ENCODE results near the gene ASIC3. TPM values are rescaled to one million over a fixed set of nuclear protein-coding genes. Genes with fewer than 3 reads are reported as not detected.

Gene ASIC3
- total and polyA plus RNA-seq, 2 experiments from 2014 or later = 2.1 to 4.5 TPM

DNA sequence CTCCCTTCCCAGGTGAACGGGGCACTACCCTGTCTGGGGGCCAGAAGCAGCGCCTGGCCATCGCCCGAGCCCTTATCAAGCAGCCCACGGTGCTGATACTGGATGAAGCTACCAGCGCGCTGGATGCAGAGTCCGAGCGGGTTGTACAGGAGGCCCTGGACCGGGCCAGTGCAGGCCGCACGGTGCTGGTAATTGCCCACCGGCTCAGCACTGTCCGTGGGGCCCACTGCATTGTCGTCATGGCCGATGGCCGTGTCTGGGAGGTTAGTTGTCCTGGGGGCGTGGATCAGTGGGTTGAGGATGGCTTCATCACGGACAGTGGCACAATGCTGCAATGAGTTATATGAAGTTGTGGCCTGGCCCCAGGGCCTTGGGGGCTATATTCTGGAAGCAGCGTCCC, 4.4 kb upstream of the ASIC3 start:
- no peaks in the 10 kb centered on the region for H3K9me2 ChIP-seq (replicated peaks; ENCODE audit: insufficient read depth)
- no peak overlapping the region for H3K27ac ChIP-seq
- no peaks in the 10 kb centered on the region for H3K9me3 ChIP-seq (ENCODE audit: low read depth)
- WGBS (ENCODE audit: low lambda C conversion rate, missing lambda C conversion rate) = 94% methylated on average over 20 of the region's 20 CpGs
- DNase-seq (ENCODE audit: low spot score) = no peak
- no peaks in the 10 kb centered on the region for H3K36me3 ChIP-seq (replicated peaks; ENCODE audit: insufficient read depth, low read depth)
- H3K4me3 ChIP-seq = no peak overlapping the region
- TF ChIP-seq EZH2 (IDR thresholded peaks at IDR 0.05; ENCODE audit: borderline replicate concordance) (no peak), EZH2phosphoT487 (IDR thresholded peaks at IDR 0.05; ENCODE audit: low read depth, severe bottlenecking, unreplicated experiment) (no peak), CTCF (IDR thresholded peaks at IDR 0.05; ENCODE audit: poor library complexity) (no peak)
- no peaks in the 10 kb centered on the region for H3K27me3 ChIP-seq
- H3K4me2 ChIP-seq = no peak overlapping the region
- no peak overlapping the region for H2AFZ ChIP-seq
- peaks cover 18% of the 10 kb centered on the region for H3K4me1 ChIP-seq (ENCODE audit: insufficient read depth)
- no peaks in the 10 kb centered on the region for H3K79me2 ChIP-seq
- H4K20me1 ChIP-seq (ENCODE audit: insufficient read depth, poor library complexity, severe bottlenecking) = no peaks in the 10 kb centered on the region

DNA sequence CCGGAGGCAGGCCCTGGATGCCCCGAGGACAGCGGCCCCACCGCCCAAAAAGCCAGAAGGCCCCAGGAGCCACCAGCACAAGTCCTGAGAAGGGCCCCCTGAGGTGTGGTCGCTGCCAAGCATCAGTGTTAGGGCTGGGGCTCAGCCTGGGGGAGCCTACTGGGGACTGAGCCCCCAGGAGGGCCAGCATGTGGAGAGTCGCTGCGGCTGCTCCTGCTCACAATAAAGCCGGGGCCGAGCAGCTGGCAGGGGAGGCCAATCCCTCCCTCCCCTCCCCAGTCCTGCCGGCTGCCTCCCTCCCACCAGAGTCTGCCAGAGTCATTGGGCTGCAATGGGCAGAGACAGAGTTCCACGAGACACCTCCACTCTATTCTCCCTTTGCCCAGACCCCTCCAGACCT, 3.1 kb upstream of the ASIC3 start:
- H3K27ac ChIP-seq = no peak overlapping the region
- H3K27me3 ChIP-seq = no peaks in the 10 kb centered on the region
- WGBS (ENCODE audit: low lambda C conversion rate, missing lambda C conversion rate) = 89% methylated on average over 11 of the region's 11 CpGs
- no peak for DNase-seq (ENCODE audit: low spot score)
- TF ChIP-seq CTCF (IDR thresholded peaks at IDR 0.05; ENCODE audit: poor library complexity) (no peak), EZH2phosphoT487 (IDR thresholded peaks at IDR 0.05; ENCODE audit: low read depth, severe bottlenecking, unreplicated experiment) (no peak), EZH2 (IDR thresholded peaks at IDR 0.05; ENCODE audit: borderline replicate concordance) (no peak)
- no peaks in the 10 kb centered on the region for H3K9me3 ChIP-seq (ENCODE audit: low read depth)
- no peak overlapping the region for H2AFZ ChIP-seq
- no peaks in the 10 kb centered on the region for H4K20me1 ChIP-seq (ENCODE audit: insufficient read depth, poor library complexity, severe bottlenecking)
- H3K4me3 ChIP-seq = no peak overlapping the region
- peaks cover 8% of the 10 kb centered on the region for H3K4me1 ChIP-seq (ENCODE audit: insufficient read depth)
- H3K79me2 ChIP-seq = no peaks in the 10 kb centered on the region
- no peak overlapping the region for H3K4me2 ChIP-seq
- no peaks in the 10 kb centered on the region for H3K36me3 ChIP-seq (replicated peaks; ENCODE audit: insufficient read depth, low read depth)
- H3K9me2 ChIP-seq (replicated peaks; ENCODE audit: insufficient read depth) = no peaks in the 10 kb centered on the region

DNA sequence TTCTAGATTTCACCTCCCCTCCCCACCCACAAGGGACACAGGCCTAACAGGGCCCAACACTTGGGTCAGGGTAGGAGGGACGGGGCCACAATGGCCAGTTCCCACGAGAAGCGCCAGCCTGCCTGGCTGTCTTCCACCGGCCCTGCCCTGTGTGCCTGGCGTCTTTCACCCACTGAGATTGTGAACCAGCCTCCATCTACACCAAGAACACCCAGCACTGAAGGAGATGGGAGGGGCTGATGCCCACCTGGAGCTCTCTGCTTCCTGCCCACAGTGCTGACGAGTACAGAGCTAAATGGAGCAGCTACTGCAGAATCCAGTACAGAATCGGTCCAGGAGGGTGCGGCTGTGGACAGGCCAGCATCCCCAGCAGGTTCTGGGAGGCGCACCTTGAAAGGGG, 2.4 kb upstream of the ASIC3 start:
- WGBS (ENCODE audit: low lambda C conversion rate, missing lambda C conversion rate) = 92% methylated on average over 9 of the region's 9 CpGs
- no peaks in the 10 kb centered on the region for H4K20me1 ChIP-seq (ENCODE audit: insufficient read depth, poor library complexity, severe bottlenecking)
- H3K9me2 ChIP-seq (replicated peaks; ENCODE audit: insufficient read depth) = no peaks in the 10 kb centered on the region
- no peak for TF ChIP-seq CTCF (IDR thresholded peaks at IDR 0.05; ENCODE audit: poor library complexity)
- no peak for TF ChIP-seq EZH2 (IDR thresholded peaks at IDR 0.05; ENCODE audit: borderline replicate concordance)
- no peak for TF ChIP-seq EZH2phosphoT487 (IDR thresholded peaks at IDR 0.05; ENCODE audit: low read depth, severe bottlenecking, unreplicated experiment)
- peaks cover 8% of the 10 kb centered on the region for H3K4me1 ChIP-seq (ENCODE audit: insufficient read depth)
- no peak overlapping the region for H2AFZ ChIP-seq
- H3K36me3 ChIP-seq (replicated peaks; ENCODE audit: insufficient read depth, low read depth) = no peaks in the 10 kb centered on the region
- H3K9me3 ChIP-seq (ENCODE audit: low read depth) = no peaks in the 10 kb centered on the region
- no peak for DNase-seq (ENCODE audit: low spot score)
- no peaks in the 10 kb centered on the region for H3K79me2 ChIP-seq
- no peak overlapping the region for H3K4me3 ChIP-seq
- no peak overlapping the region for H3K27ac ChIP-seq
- H3K27me3 ChIP-seq = no peaks in the 10 kb centered on the region
- H3K4me2 ChIP-seq = no peak overlapping the region
